ENCODE measurements around the gene TMIGD1.

GRCh38 chr17:30316736-30317135, 17.1 kb downstream of the TMIGD1 start:
- TF ChIP-seq CTCF (IDR thresholded peaks at IDR 0.05; ENCODE audit: extremely low read depth in 1 of 2, insufficient read depth in 1 of 2, low read depth in 1 of 2, low read length in 2 of 2) = no peak
- no peak for TF ChIP-seq POLR2A (IDR thresholded peaks at IDR 0.05; ENCODE audit: low read depth, low read length)
- no peak for TF ChIP-seq POLR2AphosphoS5 (IDR thresholded peaks at IDR 0.05; ENCODE audit: insufficient read depth, low read depth, low read length)
- TF ChIP-seq MAX (IDR thresholded peaks at IDR 0.05; ENCODE audit: insufficient read depth, insufficient read length) = no peak
- TF ChIP-seq EZH2 (IDR thresholded peaks at IDR 0.05; ENCODE audit: borderline replicate concordance, low read depth, low read length, severe bottlenecking) = no peak
- TF ChIP-seq GATA2 (IDR thresholded peaks at IDR 0.05; ENCODE audit: insufficient read depth, insufficient read length, low read depth, low read length) = no peak
- TF ChIP-seq FOS (IDR thresholded peaks at IDR 0.05; ENCODE audit: borderline replicate concordance, insufficient read depth, low read length) = no peak
- TF ChIP-seq MYC (IDR thresholded peaks at IDR 0.05; ENCODE audit: low read depth, low read length) = no peak
